GM21619 (cell line): Measurements from ENCODE around the gene PTPRA.
"Not testable (repeated sequence)": the region's sequence is repeated elsewhere in the genome, so short reads cannot be mapped to it uniquely, and the experiment has no call there.

Experiments
- ATAC-seq: cut with Tn5 transposase; IDR thresholded peaks from one replicate; pipeline ENCODE4 v1.9.1; 2021; ENCODE audit not compliant: unreplicated experiment

Gene PTPRA

DNA sequence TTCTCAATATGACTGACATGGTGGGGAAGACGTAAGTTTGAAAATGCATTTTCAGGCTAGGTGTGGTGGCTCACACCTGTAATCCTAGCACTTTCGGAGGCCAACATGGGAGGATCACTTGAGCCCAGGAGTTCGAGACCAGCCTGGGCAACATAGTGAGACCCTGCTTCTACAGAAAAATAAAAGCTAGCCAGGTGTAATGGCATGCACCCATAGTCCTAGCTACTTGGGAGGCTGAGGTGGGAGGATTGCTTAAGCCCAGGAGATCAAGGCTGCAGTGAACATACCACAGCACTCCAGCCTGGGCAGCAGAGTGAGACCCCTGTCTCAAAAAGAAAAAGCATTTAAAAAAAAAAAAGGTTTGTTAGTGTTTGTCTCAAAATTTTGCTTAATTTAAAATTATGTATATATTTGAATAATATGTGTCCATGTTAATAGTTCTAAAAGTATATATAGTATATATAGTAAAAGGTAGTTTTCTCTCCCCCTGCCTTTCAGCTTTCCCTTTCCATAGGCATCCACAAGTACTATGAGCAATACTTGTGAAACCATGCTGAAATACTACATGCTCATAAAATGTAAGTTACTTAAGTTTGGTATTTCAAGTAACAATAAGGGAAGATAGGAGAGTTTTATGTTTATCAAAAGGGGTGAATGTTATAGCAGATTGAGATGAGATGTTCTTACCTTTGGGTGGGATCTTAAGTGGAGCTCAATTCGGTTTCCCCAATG lies 15.1 kb downstream of the PTPRA start:
- no peak for ATAC-seq

DNA sequence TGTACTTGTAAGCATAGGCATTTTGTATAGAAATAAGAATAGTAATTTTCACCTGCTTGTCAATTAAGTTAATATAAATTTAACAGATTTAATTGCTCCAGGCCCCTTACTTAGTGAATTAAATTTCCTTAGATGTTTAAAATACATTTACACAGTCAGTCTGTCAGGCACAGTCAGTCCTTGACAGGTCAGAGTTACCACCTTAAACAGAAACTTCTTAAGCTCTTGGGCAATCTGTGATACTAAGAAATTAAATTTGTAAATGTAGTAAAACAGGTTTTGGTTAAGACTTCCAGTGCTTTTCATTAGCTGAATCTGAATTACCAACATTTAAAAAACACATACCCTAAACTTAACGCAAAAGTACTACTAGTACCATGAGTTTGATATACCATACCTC lies 15.9 kb downstream of the PTPRA start:
- no peak for ATAC-seq

- ATAC-seq = no peak
These were observed 16.5 kb downstream of the PTPRA start for GRCh38 chr20:2889797-2890196.

GRCh38 chr20:2890742-2891141 lies 17.5 kb downstream of the PTPRA start:
- ATAC-seq = no peak

DNA sequence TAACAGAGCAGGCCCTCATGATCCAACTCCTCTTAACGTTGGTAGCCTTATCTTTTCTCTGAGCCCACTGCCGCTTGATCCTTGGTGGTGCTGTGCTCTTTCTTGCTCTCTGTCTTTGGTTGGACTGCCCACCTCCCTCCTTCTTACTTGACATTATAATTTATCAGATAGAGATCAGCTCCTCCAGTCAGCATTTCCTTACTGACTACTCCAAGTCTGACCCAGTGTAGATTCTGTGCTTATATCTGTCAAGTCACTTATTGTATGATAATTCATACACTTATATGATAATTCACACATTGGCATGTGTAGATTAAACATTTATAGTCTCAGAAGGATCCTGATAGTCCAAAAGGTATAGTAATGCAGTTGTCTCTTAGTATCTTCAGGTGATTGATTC lies 18.1 kb downstream of the PTPRA start:
- no peak for ATAC-seq

- ATAC-seq = no peak
These were observed 19.1 kb downstream of the PTPRA start for GRCh38 chr20:2892376-2892775.

GRCh38 chr20:2894221-2894620 lies 20.9 kb downstream of the PTPRA start:
- no peak for ATAC-seq

GRCh38 chr20:2895154-2895553 lies 21.9 kb downstream of the PTPRA start:
- not testable (repeated sequence) for ATAC-seq

GRCh38 chr20:2899243-2899642 lies 26.0 kb downstream of the PTPRA start:
- ATAC-seq = no peak

DNA sequence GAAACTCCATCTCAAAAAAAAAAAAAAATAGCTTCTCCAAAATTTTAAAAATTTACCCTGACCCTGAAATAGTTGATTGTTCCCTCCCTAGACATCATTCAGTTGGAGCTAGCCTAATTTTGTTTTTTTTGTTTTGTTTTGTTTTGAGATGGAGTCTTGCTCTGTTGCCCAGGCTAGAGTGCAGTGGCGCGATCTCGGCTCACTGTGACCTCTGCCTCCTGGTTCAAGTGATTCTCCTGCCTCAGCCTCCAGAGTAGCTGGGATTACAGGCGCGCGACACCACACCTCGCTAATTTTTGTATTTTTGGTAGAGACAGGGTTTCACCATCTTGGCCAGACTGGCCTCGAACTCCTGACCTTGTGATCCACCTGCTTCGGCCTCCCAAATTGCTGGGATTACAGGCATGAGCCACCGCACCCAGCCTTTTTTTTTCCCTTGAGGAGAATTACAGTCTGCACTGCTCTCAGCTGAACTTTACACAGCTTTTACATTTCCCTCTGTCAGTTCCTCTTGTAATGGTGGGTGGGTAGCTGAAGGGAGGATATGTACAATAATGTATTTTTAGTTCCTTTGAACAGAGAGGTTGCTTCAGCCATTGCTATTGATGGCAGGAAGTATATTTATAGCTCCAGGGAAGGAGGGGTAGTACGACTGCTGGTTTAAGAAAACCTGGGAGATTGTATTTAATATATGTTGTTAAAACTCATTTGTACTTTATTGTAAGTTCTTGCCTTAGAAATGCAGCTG lies 27.7 kb downstream of the PTPRA start:
- ATAC-seq = no peak

GRCh38 chr20:2902291-2902690 lies 29.0 kb downstream of the PTPRA start:
- no peak for ATAC-seq

DNA sequence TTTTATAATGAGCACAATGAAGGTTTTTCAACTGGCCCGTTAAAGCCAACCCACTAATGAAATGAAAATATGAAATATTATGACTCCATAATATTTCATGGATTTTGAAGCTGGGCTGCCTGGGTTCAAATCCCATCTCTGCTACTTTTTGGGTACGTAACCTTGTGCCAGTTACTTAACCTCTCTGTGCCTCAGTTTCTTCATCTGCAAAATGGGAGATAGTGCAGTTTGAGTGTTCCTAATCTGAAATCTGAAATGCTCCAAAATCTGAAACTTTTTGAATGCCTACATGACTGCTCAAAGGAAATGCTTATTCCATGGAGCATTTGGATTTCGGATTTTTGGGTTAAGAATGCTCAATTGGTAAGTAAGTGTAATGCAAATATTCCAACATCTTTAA lies 29.5 kb downstream of the PTPRA start:
- no peak for ATAC-seq

GRCh38 chr20:2903686-2904085 lies 30.4 kb downstream of the PTPRA start:
- no peak for ATAC-seq

DNA sequence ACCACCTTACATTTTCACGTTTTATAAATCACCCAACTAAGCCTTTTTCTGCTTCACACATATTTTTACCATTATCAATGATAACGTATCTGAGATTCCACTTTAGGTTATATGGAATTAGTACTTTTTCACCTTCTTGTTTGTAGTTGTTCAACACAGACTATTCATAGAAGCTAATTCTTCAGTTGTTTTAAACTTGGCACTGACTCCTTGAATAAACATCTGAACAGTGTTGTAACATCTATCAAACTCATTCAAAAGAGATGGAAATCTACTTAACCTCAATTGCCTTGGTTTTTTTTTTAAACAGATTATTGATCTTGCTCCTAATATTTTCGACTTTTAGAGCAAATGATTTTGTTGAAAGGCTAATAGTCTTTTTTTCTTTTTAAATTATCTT lies 34.2 kb downstream of the PTPRA start:
- ATAC-seq = no peak

DNA sequence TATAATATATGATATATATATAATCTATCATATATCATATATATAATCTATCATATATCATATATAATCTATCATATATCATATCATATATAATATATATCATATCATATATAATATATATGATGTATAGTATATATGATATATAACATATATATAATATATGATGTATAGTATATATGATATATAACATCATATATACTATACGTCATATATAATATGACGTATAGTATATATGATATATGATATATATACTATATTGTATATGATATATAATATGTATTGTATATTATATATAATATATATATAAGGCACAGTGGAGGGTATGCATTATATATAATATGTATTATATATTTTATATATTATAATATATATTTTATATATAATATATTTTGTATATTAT lies 36.7 kb downstream of the PTPRA start:
- ATAC-seq = no peak

DNA sequence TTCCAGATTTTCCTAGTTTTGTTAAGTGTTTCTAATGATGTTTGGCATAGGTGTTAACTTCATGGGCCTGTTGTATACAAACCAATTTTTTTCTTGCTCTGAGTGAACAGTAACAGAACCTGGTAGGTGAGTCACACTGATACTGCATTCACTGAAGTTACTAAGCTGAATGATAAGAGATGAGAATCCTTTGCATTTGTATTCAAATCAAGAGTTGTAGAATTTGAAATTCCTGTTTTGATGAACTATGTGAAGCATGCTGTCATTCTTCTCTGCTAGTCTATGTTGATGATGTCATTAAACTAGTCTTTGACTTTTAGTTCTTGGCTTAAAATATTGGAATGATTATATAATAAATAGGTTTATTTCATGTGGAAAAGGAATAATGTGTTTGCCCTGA lies 37.9 kb downstream of the PTPRA start:
- ATAC-seq = no peak

DNA sequence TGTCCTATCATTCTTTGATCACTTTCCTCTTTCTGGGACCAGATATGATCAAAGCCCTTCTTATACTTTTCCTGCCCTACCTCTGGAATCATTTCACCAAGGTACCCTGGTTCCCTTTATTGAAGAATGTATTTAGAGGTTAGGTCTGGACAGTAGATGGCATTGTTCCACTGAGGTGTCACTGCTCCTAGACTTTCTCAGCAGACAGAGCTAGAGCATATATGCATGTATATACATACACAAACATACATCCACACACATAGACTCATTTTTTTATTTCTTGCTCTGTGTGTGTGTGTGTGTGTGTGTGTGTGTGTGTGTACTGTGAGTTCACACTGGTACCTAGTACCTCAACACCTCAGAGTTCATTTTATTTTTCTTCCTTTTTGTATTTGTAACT lies 40.9 kb downstream of the PTPRA start:
- ATAC-seq = no peak

DNA sequence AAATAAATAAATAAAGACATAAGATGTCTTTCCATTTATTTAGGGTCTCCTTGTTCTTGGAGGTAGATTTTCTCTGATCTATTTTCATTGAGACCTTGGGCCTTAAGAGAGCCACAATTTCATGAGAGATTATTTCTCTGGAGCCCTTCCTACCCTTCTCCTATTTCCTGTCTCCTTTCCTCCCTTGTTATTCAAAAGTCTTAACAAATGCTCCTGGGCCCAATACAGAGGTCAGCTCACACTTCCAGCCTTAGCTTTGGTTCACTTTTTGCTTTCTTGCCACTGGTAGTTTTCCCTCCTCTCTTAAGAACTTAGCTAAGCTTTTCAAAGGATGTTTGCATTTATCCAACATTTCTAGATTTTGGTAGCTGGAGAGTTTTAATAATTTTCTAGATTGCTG lies 44.0 kb downstream of the PTPRA start:
- no peak for ATAC-seq

GRCh38 chr20:2918096-2919049 lies 45.1 kb downstream of the PTPRA start:
- peak; percentile 58 for ATAC-seq

DNA sequence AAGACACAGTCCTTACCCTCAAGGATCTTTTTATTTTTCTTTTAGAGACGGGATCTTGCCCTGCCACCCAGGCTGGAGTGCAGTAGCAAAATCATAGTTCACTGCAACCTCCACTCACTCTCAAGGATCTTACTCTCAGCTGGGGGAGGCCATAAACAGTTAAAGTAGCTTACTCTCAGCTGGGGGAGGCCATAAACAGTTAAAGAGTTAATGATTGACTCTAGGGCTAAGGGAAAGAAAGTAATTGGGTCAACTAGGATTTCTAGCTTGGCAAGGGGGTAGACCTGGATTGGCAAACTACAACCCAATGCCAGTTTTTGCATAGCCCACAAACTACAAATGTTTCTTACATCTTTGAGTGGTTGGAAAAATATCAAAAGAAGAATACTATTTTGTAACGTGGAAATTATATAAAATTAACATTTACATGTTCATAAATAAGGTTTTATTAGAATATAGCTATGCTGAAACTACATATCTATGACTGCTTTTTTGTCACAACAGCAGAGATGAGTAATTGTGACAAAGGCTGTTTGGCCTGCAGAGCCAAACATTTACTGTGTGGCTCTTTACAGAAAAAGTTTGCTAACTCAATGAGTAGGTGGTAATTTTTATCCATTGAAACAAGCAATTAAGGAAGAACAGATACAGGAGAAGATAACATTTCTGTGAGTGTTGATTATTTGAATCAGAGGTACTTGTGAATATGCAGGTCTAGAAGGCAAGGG lies 46.4 kb downstream of the PTPRA start:
- no peak for ATAC-seq

DNA sequence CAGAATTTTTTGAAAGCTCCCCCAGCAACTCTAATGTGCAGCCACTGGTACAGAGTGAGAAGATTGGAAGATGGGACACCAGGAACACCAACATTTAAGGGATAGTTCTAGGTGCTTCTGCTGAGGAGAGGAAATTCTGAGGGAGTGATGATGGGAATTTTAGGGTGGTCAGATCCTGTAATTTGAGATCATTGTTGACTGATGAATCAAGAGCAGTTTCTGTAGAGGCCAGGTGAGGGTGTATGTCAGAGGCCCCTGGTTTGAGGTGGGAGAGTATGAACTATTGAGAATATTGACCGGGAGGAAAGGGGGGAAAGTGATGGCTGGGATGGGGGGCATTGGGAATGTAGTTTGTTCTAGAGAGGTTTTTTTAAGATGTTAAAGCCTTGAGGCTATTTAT lies 47.2 kb downstream of the PTPRA start:
- ATAC-seq = no peak
